H54 (cell line): ENCODE data around the gene HHAT.
"Not testable (repeated sequence)": the region's sequence is repeated elsewhere in the genome, so short reads cannot be mapped to it uniquely, and the experiment has no call there.

Experiments
- DNase-seq: peaks from one replicate; pipeline ENCODE4 v3.0.0; 2011; ENCODE audit warnings: low spot score, mixed read lengths; ENCODE audit not compliant: insufficient read length
- FAIRE-seq: peaks from 3 replicates; lab custom pipeline; 2011; peaks lifted over from hg19 to GRCh38; lab: Jason Lieb, UNC
- POLR2A ChIP-seq: IDR thresholded peaks from 2 replicates; pipeline ENCODE4 v1.6.1; 2011; ENCODE audit warnings: low read depth, mild to moderate bottlenecking, low read length

Gene HHAT

GRCh38 chr1:210657806-210658205 lies 329.1 kb downstream of the HHAT start:
- FAIRE-seq: no peak
- no peak for DNase-seq
- TF ChIP-seq POLR2A: no peak

- not testable (repeated sequence) for FAIRE-seq, DNase-seq
Measured at GRCh38 chr1:210661520-210661919, 332.8 kb downstream of the HHAT start.

GRCh38 chr1:210662291-210663050 lies 333.8 kb downstream of the HHAT start:
- DNase-seq (no peak), FAIRE-seq (no peak)
- TF ChIP-seq POLR2A: no peak

- TF ChIP-seq POLR2A: no peak
- no peak for DNase-seq
- no peak for FAIRE-seq
Measured at GRCh38 chr1:210663730-210664573, 335.2 kb downstream of the HHAT start.

- DNase-seq (no peak), FAIRE-seq (no peak)
- TF ChIP-seq POLR2A: no peak
Measured at GRCh38 chr1:210669951-210670350, 341.2 kb downstream of the HHAT start.

- no peak for DNase-seq
- no peak for FAIRE-seq
- no peak for TF ChIP-seq POLR2A
Measured at GRCh38 chr1:210674151-210674550, 345.4 kb downstream of the HHAT start.

- DNase-seq: no peak
- TF ChIP-seq POLR2A: no peak
- no peak for FAIRE-seq
Measured at GRCh38 chr1:210676539-210676938, 347.8 kb downstream of the HHAT start.

- DNase-seq: no peak
Measured at GRCh38 chr1:210677533-210677932, 348.8 kb downstream of the HHAT start.

GRCh38 chr1:210678306-210678705 lies 349.6 kb downstream of the HHAT start:
- no peak for TF ChIP-seq POLR2A
- DNase-seq: no peak
- no peak for FAIRE-seq

More at GRCh38 chr1:210677533-210677932, 348.8 kb downstream of the HHAT start:
- TF ChIP-seq POLR2A: no peak
- FAIRE-seq: no peak

GRCh38 chr1:210681158-210681557 lies 352.5 kb downstream of the HHAT start:
- DNase-seq (no peak), FAIRE-seq (no peak)
- no peak for TF ChIP-seq POLR2A

GRCh38 chr1:210683403-210684047 lies 354.8 kb downstream of the HHAT start:
- DNase-seq (no peak), FAIRE-seq (no peak)
- TF ChIP-seq POLR2A: no peak

- FAIRE-seq (no peak), DNase-seq (no peak)
- TF ChIP-seq POLR2A: no peak
Measured at GRCh38 chr1:210684466-210685294, 356.0 kb downstream of the HHAT start.

GRCh38 chr1:210685295-210685650 lies 356.6 kb downstream of the HHAT start:
- DNase-seq: no peak
- FAIRE-seq: no peak
- TF ChIP-seq POLR2A: no peak

GRCh38 chr1:210686841-210687240 lies 358.1 kb downstream of the HHAT start:
- FAIRE-seq: no peak
- DNase-seq: no peak

More at GRCh38 chr1:210686841-210687240, 358.1 kb downstream of the HHAT start:
- TF ChIP-seq POLR2A: no peak
